GM18517 (cell line): ENCODE data around the gene KIAA0930.
"Not testable (repeated sequence)": the region's sequence is repeated elsewhere in the genome, so short reads cannot be mapped to it uniquely, and the experiment has no call there.

Experiments
- ATAC-seq: cut with Tn5 transposase; IDR thresholded peaks from one replicate; pipeline ENCODE4 v1.9.1; 2021; ENCODE audit warnings: mild to moderate bottlenecking, moderate library complexity; ENCODE audit not compliant: unreplicated experiment

The KIAA0930 gene

DNA sequence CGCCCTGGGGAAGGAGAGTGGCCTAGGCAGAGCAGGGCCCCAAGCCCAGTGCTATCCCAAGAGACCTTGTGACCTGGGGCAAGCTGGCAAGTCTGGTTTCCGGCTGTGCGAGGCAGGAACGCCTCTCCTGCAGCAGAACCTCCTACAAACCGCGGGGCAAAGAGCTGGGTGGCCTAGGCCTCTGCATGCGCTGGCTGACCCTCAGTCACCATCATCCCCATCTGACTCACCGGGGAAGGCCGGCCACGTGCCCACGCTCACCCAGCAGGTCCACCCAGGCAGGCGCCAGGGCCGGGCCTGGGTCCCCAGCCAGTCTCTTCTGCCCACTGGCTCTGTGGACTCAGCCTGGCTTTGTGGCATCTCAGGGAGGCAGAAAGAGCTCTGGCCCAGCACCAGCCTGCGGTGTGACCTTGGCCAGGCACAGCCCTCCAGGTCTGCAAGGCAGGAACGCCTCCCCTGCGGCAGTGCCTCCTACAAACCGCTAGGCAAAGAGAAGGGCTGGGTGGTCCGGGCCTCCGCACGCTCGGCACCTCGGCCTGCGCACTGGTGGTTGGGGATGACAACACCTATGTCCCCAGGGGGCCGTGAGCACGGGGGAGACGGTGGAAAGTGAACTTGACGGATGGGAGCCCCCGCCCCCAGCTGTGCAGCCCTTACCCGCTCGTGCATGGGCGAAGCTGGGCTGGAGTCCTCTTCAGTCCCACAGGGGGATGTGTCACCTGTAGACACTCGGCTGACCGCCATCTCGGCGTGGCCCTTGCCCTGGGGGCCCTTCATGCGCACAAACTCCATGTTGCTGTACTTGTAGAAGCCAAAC lies 38.2 kb downstream of the KIAA0930 start:
- ATAC-seq = no peak

DNA sequence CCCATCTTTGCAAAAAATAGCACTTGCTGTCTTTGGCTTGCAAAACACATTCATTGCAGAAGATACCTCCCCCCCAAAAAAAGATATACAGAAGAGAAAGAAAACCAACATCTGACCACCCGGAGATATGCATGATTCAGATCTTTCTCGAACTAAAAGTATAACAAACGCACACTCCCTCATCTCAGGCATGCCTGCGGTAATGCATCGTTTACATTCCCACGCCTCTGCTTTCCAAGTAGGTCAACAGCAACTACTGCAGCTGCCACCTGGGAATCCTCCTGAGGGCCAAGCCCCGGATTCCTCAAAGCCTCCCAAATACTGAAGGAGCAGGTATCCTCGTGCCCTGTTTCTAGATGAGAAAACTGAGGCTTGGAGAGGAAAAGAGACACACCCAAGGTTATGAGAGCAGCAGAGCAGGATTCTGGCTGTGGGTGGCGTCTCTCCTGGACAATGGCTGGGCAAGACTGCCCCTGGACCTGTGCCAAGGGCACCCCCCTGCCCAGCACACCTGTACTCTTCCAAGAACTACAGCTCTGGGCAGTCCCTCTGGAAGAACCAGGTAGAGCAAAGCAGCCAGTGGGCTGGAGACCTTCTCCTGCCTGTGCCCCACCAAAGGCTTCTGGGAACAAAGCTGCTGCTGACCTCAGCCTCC lies 38.9 kb downstream of the KIAA0930 start:
- ATAC-seq = no peak

DNA sequence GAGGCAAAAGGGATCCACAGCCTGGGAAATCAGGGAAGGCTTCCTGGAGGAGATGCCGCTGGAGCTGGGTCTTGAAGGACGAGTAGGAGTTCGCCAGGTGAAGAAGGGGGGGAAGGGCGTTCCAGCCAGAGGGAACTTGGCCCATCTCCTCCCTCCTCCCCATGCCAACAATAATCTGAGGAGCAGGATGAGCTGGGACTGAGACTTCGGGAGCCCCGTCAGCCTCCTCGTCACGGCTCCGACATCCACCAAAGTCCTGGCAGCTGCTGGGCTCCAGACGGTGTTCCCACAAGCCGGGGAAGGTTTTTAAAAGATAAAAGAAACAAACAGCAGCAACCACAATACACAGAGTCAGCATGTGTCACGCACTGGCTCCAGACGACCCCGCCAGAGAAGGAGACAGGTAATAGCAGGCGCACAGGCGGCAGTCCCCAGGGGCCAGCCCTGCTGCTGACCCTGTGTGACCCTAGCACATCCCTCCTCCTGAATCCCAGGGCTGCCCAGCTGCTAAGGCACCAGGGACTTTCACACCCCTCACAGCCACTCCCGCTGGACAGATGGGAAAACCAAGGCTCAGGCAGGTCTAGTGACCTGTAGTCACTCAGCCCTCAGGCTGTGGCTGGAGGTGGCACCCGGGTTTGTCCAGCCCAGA lies 39.7 kb downstream of the KIAA0930 start:
- no peak for ATAC-seq

DNA sequence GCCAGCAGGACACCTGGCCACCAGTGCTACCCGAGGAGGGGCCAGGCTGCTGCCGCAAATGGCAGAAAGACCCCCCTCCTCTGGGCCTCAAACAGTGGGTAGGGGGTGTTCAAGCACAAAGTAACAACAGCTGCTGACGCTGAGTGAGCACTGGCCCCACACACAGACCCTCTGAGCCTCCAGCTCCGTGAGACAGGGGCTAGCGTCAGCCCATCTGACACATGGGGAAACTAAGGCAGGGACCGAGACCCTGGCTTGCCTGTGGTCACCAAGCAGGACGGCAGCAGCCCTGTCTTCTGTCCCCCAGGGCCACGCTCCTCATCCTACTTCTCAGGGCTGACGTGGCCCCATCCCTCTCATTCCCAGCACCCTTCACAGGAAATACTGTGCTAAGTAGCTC lies 40.5 kb downstream of the KIAA0930 start:
- no peak for ATAC-seq

DNA sequence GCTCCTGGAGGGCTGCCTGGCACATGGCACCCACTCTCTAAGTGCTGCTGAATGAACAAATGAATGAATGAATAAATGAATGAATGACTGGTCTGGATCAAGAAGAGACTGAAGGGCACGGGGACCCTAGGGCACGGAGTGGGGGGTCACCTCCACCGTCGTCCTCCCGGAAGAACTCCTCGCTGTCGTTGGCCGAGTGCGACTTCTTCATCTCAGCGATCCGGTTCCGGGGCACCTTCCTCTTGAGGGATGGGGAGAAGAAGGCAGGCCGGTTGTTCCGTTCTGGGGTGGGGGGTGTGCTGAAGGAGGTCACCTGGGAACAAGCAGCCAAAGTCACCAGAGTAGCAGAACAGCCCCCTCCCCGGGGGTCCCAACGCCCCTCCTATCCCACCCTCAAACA lies 41.0 kb downstream of the KIAA0930 start:
- no peak for ATAC-seq

DNA sequence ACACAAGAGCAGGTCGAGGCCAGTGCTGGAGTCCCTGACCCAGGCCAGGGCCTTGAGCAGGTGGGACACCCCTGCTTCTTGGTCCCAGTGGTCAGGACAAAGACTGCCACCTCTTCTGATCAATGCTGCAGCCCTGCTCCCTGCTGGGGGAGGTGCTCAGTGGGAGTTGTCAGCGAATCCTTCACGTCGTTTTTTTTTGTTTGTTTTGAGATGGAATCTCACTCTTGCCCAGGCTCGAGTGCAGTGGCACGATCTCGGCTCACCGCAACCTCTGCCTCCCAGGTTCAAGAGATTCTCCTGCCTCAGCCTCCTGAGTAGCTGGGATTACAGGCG lies 42.3 kb downstream of the KIAA0930 start:
- no peak for ATAC-seq

DNA sequence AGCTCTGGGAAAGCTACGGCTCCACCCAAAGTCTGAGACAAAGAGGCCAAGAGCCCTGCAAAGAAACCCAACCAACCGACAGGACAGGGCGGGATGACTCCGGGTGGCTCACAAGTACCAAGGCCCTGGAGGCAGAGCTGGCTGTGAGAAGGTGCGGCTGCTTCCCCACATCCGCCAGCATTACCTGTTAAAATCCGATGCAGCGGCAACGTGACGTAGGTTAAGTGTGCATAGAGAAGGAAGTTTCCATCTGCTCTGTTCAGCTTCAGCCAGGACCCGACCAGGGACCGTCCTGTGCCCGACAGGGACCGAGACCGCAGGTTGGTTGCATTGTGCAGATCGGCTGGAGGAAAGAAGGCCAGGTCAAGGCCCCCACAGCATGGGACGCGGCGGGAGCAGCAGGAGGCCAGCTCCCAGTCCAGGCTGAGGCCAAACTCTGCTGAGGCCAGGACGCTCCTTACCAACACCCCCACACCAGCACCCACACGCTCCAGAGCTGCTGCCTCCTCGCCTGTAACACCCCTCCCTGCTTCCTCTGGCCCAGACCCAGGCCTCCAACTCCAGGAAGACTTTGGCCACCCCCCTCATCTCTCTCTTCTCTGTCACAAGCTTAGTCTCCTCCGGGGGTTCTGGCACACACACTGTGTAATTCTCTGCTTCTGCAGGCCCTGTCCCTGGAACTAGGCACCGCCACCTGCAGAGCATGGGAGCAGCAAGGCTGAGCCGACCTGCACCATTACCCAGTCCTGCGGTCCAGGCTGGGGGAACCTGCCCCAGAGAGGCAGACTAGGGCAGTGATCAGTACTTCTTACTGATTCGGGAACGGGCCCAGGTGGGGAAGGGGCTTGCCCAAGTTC lies 42.9 kb downstream of the KIAA0930 start:
- ATAC-seq = no peak

DNA sequence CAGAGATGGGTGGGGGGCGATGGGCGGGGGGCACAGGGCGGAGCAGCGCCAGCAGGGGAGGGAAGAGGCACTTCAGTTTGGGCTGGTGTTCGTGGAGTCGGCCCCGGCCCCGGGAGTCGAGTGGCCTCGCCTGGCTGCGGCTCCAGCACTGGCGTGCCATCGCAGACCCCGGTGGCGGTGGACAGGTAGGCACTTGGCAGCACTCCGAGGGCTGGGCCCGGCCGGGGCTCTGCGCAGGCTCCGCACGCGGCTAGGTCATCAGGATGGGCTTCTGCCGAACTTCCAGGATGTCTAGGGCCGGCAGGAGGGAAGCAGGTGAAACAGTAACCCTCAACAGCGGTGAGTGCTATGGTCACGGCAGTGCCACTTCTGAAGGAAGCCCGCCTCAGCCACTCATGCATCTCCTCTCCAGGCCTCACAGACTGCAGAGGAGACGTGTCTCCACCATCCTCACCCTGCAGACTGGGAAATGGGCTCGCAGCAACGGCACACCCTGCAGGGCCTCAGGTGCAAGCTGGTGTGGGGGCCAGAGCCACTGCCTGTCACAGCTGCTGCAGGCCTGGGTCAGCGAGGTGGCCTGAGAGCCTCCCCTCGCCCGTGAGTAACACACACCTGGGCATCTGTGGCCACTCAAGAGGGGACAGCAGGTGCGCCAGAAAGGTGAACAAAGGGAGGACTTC lies 43.6 kb downstream of the KIAA0930 start:
- no peak for ATAC-seq

DNA sequence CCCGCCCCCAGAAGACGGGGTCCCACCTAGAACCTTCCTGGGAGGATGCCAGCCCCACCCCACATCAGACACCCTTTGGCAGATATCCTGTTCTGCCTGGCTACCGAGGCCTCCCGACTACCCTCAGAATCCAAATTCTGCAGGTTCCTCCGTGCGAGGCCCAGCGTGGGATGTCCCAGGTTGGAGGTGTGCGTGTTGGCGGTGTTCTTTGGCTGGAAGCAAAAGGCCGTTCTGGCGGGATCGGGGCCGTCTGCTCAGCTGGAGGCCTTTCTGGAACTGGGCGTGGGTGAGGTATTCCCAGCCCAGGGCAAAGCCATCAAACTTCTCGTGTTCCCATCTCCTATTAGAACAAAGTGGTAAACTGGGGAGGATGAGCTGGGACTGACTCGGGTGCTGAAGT lies 44.4 kb downstream of the KIAA0930 start:
- no peak for ATAC-seq

DNA sequence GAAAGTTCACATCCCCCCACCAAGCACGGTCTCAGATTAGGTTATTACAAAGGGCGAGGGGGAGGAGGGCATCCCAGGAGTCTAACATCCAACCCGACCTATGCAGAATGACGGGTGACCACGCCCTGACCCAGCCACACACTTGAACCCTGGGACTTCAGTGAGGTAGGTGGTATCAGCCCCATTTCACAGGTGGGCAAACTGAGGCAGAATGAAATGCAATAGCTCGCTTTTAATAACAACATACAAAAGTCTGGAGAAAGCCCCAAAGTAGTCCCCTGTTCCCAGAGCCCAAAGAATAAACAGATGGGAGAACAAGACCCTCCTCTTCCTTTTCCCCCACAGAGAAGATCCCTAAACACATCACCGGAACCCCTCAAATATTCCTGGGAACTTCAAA lies 45.1 kb downstream of the KIAA0930 start:
- no peak for ATAC-seq

DNA sequence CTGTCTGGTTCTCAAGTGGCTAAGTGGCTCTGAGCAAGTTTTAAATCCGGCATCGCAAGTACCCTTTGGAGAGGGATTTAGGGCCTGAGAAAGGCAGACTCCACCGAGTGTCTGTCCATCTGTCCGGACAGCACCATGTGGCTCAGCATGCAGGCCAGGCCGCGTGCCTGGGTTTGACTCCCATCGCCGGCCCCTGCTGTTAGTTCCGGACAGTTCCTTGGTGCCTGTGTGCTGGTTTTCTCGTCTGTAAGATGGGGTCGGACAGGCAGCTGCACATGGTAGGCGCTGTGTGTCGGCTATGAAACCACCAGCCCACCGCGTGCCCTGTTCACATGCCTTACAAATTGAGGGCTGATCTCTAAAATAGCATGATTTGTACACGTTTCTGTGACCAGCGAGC lies 46.0 kb downstream of the KIAA0930 start:
- no peak for ATAC-seq

DNA sequence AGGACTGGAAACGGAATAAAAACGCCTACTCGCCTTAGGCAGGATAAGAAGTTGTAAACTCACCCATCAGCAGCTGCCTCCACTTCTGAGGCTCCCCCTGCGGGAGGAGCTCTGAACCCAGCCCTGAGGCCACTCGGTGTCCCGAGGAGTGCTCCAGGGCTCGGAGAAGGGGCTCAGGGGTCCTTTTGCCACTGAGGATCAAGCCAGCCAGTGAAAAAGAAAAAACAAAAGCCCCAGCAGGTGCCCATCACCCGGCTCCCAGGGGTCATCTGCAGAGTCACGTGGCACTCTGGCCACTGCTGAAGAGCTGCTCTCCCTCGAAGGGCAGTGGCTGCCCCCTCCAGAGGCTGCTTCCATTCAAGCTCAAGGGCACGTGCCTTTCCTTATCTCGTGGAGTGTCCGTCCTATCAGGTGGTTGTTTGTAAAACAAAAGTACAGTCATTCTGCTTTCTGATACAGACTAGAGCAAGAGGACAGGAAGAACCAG lies 48.0 kb downstream of the KIAA0930 start:
- no peak for ATAC-seq

DNA sequence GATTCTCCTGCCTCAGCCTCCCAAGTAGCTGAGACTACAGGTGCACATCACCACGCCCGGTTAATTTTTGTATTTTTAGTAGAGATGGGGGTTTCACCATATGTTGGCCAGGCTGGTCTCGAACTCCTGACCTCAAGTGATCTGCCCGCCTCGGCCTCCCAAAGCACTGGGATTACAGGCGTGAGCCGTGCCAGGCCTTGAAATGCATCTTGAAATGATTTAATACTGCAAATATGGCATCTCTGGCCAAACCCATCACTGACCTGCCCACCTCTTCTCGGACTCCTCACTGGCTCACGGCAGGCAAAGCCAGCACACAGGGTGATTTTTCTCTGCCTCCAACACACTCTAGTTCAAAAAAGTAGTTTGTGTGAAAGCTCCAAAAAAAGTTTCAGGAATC lies 48.9 kb downstream of the KIAA0930 start:
- not testable (repeated sequence) for ATAC-seq

DNA sequence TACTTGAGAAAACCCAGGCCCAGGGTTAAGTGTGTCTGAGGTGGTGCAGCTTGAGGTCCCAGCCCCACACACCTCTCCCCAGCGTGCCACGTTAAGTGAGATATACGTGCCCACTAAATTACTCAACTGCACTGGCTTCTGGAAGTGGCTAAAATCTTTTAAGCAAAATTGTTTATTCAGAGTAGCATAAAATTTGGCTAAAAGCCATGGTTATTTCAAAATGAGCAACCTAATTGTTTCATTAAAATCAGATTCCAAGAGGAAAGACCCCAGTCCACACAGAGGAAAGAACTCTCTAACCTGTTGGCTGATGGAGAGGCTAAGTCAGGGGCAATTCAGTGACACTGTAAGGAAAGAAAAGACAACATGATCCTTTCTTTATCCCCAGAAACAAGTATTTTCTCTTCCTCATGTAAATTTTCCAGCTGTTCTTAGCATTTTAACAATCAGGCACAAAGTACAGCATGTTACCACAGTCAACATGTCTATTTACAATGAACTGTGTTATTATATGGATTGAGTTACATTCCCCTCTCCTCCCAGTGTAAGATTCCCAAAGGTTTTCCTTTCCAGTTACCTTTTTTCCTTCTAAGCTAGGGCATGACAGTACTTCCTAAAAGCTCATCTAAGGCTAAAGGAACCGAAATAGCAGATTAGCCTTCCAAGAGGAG lies 50.4 kb downstream of the KIAA0930 start:
- ATAC-seq = no peak

DNA sequence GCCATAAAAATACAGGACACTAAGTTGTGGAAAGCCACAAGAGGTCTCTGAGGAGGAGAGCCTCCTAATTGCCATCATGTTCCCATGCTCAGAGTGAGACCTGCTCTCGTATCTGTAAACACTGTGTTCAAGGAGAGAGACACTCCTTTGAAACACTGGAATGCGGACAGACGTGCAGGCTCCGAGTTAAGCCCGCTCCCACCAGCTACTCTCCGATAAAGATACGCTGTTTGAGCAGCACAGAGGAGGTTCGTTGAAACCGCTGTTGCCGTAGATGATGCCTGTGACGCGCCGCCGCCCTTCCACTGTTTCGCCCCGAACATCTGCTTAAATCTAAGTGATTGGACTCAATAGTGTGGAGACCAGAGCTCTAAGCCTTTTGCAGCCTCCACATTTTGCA lies 51.9 kb downstream of the KIAA0930 start:
- no peak for ATAC-seq

DNA sequence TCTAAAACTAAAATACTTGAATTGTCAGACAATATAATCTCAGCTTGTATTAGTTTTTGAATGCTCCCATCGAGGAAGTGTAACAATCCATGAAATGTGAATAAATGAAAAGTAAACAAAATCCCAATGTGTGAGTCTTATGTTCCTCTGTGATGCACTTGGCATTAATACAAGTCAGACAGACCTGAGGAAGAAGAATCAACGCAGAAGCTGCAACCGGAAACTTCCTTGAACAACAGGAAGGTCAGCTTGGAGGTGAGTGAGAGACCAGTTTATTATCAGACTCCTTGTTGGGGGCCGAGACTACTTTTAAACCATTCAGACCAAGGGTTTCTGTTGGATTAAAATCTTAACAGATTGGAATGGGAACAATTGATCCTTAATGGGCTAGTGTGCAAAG lies 52.8 kb downstream of the KIAA0930 start:
- ATAC-seq = no peak

DNA sequence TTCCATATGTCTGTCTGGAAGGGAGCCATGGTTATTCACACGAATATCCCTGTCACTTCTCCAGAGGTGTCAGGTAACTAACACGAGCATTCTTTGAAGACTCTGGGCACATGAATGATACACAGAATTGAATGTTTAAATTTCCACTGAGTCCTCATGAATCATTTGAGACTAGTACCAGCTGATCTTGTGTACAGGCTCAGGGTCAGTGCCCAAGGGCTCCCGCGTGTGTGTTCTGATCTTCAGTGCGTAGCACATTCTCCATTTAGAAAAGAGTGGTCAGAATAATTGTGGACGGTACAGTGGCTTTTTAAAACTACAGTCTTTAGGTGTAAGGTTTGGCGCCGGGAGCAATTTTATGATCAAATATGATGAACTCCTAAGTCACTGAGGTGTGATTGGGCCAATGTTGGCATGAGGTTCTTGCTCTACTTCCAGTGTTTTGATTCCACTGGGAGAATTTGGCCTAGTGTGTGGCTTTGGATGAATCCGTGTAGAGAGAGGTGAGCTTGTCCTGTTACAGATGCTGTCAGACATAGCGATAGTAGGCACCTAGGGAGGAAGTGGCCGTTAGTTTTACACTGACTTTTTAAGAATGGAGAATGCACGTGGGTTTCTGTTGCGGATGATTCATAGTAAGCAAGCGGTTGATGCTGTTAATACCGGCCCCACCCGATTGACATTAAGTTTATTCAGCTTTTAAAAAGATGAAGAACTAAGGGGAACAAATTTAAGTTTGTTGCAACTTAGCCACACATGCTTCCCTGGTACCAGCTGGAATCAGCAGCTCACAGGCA lies 54.8 kb downstream of the KIAA0930 start:
- ATAC-seq = no peak

DNA sequence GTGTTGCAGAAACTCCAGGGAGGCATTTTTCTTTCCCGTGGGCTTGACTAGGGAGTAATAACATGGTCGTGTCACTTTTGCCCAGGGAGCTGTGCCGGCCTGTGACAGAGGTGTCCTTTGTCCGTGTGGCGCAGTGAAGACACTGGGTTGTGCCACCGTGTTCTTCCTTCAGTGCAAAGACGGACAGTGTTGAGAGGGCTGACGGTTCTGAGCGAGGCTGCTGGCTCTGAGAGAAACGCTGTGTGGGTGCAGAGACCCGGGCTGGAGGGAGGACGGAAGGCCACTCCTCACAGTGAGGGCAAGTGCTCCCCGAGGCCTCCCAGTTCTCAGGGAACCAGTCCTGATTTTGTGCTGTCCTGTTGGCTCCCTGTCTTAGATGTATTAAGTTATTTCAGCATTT lies 56.7 kb downstream of the KIAA0930 start:
- no peak for ATAC-seq

DNA sequence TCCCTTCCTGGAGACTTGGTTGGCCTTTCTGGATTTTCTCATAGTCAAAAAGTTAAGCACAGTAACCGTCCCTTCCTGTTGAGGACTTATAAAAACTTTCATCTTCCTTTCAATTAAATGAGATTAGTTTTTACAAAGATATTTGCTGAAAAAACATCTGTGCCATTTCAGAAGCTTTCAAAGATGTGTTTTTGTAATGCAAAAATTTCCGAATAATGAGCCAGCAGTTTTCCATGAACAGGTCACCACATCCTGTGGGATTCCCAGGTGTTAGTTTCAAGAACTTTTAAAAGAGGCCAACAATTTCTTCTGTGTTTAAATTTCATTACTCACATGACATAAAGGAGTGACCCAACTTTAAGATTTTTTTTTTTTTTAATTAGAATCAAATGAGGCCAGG lies 58.9 kb downstream of the KIAA0930 start:
- no peak for ATAC-seq
